ENCODE data around the gene EBLN2. TPM values are rescaled to one million over a fixed set of nuclear protein-coding genes. Genes with fewer than 3 reads are reported as not detected.
A peak's percentile ranks its signal among the peaks of the same experiment; 100 is the strongest.

The EBLN2 gene
- total RNA-seq, 1 donor, result 8.6 TPM

DNA sequence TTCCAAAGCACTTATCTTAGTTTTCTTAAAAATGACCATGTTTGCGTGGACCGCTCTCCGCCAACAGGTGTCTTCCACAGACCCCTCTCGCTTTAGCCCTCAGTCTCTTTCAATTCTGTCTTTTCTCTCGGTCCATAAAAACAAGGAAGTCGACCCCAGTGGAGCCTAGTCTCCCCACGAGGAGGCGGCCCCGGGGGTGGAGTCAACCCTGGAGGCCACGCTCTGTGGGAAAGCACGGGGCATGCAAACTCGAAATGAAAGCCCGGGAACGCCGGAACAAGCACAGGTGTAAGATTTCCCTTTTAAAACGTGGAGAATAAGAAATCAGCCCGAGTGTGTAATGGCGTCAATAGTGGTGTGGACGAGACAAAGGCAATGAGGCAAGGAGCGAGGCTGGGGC, 49.1 kb downstream of the EBLN2 start:
- TF ChIP-seq, protein P1, sequence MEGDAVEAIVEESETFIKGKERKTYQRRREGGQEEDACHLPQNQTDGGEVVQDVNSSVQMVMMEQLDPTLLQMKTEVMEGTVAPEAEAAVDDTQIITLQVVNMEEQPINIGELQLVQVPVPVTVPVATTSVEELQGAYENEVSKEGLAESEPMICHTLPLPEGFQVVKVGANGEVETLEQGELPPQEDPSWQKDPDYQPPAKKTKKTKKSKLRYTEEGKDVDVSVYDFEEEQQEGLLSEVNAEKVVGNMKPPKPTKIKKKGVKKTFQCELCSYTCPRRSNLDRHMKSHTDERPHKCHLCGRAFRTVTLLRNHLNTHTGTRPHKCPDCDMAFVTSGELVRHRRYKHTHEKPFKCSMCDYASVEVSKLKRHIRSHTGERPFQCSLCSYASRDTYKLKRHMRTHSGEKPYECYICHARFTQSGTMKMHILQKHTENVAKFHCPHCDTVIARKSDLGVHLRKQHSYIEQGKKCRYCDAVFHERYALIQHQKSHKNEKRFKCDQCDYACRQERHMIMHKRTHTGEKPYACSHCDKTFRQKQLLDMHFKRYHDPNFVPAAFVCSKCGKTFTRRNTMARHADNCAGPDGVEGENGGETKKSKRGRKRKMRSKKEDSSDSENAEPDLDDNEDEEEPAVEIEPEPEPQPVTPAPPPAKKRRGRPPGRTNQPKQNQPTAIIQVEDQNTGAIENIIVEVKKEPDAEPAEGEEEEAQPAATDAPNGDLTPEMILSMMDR (IDR thresholded peaks at IDR 0.05; ENCODE audit: insufficient read depth, low read depth, low read length), result no peak
- no peak for DNase-seq (ENCODE audit: low read depth)
- no peak overlapping the region for H3K4me3 ChIP-seq (ENCODE audit: low read depth, low read length)

Small RNA genes lying within 50 kb of the gene (small RNA-seq; reads per million reads assigned to genes)
- gene RNU2-64P (23.3 reads per million, percentile 94 among the genes with 10 or more reads in this experiment), gene RNU6-557P (not detected), gene RNU7-19P (0.28 reads per million)

Other genes starting within 250 kb of the EBLN2 start
- gene SHQ1, start 213.2 kb upstream of the EBLN2 start, total RNA-seq, result 17.1 and 30.2 TPM in 2 replicates
- 15.8 and 18.1 TPM in 2 replicates for gene GXYLT2, start 173.6 kb upstream of the EBLN2 start, total RNA-seq
- gene PPP4R2, start 64.8 kb upstream of the EBLN2 start, total RNA-seq, result 62.2 and 105 TPM in 2 replicates

Measured in fibroblast of villous mesenchyme (primary cell).